ENCODE measurements around the gene INMT.

GRCh38 chr7:30764030-30764975, 12.4 kb downstream of the INMT start:
- TF ChIP-seq CTCF (IDR thresholded peaks at IDR 0.05; ENCODE audit: insufficient read depth, low read length) (no peak), POLR2AphosphoS5 (IDR thresholded peaks at IDR 0.05; ENCODE audit: low read depth) (no peak), GABPA (IDR thresholded peaks at IDR 0.05; ENCODE audit: low read depth) (no peak), REST (IDR thresholded peaks at IDR 0.05; ENCODE audit: insufficient replicate concordance, low read depth) (no peak)

Data from HL-60 (cell line).